Measurements from ENCODE around the gene DCTN4.

GRCh38 chr5:150661821-150662596 lies 96.8 kb downstream of the DCTN4 start:
- TF ChIP-seq CTCF (IDR thresholded peaks at IDR 0.05): no peak
- TF ChIP-seq POLR2AphosphoS5 (IDR thresholded peaks at IDR 0.05): no peak
- TF ChIP-seq POLR2A (IDR thresholded peaks at IDR 0.05): no peak

Measured in breast epithelium (tissue), 3 donors.